ENCODE data around the gene UBE2Z. TPM values are rescaled to one million over a fixed set of nuclear protein-coding genes. Genes with fewer than 3 reads are reported as not detected.

UBE2Z gene
- total RNA-seq, 2 donors from 2014 or later, result 78.9 to 84.5 TPM

- Mint-ChIP-seq H3K4me1 (peaks cover 3% of the 10 kb centered on the region), H3K4me3 (no peak overlapping the region), H3K36me3 (ENCODE audit: low read depth) (no peaks in the 10 kb centered on the region), H3K27me3 (peaks cover 4% of the 10 kb centered on the region), H3K27ac (no peak overlapping the region)
- H3K9me3 ChIP-seq (ENCODE audit: control insufficient read depth, low read length, poor library complexity, severe bottlenecking), result no peaks in the 10 kb centered on the region
- DNase-seq, result no peak
- ATAC-seq, result no peak
These were observed 25.0 kb upstream of the UBE2Z start for GRCh38 chr17:48883171-48883570.

DNA sequence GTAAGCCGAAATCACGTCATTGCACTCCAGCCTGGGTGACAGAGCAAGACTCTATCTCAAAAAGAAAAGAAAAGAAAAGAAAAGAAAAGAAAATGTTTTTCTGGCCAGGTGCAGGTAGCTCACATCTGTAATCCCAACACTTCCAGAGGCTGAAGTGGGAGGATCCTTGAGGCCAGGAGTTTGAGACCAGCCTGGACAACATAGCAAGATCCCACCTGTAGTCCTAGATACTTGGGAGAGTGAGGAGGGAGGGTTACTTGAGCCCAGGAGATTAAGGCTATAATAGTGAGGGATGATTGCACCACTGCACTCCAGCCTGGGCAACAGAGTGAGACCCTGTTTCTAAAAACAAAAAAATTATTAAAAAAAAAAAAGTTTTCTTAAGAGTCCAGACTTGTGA is 18.1 kb upstream of the UBE2Z start:
- Mint-ChIP-seq H3K27ac (no peak overlapping the region), H3K36me3 (ENCODE audit: low read depth) (no peaks in the 10 kb centered on the region), H3K27me3 (no peaks in the 10 kb centered on the region), H3K4me3 (no peak overlapping the region), H3K4me1 (peaks cover 17% of the 10 kb centered on the region)
- H3K9me3 ChIP-seq (ENCODE audit: control insufficient read depth, low read length, poor library complexity, severe bottlenecking), result no peaks in the 10 kb centered on the region
- ATAC-seq (no peak), DNase-seq (no peak)

DNA sequence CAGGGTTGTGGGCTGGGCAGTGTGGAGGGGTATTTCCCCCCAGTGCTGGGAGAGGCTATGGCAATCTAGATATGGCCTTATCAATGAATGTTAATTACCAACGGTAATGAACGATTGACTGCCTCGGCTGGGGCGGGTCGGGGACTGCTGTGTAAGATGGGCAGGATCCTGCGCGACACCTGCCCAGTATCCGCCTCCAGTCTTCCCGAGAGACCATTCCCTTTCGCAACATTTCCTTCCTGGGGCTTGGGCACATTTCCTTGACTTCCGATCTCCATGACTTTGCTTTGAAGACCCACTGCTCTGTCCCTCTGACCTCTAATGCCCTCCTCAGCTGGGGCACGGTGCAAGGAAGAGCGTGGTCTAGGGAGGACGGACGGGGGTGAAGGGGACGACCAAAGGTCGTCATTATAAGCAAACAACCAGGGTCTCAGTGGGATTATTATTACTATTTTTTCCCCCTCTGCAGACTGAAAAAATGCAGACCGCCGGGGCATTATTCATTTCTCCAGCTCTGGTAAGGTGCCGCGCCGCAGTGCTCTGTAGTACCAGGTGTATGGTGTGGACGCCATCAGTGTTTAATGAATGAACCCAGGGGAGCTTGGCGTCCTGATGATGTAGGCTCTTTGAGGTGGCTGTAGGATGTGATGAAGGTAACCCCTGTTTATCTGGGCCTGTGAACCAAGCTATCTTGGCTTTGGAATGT is 15.1 kb upstream of the UBE2Z start:
- peaks cover 17% of the 10 kb centered on the region for H3K4me1 Mint-ChIP-seq
- H3K27ac Mint-ChIP-seq, result peak overlapping the region; percentile 98
- peak overlapping the region; percentile 96 for H3K4me3 Mint-ChIP-seq
- no peaks in the 10 kb centered on the region for H3K9me3 ChIP-seq (ENCODE audit: control insufficient read depth, low read length, poor library complexity, severe bottlenecking)
- H3K27me3 Mint-ChIP-seq, result no peaks in the 10 kb centered on the region
- DNase-seq (no peak), ATAC-seq (no peak)
- H3K36me3 Mint-ChIP-seq (ENCODE audit: low read depth), result no peaks in the 10 kb centered on the region

DNA sequence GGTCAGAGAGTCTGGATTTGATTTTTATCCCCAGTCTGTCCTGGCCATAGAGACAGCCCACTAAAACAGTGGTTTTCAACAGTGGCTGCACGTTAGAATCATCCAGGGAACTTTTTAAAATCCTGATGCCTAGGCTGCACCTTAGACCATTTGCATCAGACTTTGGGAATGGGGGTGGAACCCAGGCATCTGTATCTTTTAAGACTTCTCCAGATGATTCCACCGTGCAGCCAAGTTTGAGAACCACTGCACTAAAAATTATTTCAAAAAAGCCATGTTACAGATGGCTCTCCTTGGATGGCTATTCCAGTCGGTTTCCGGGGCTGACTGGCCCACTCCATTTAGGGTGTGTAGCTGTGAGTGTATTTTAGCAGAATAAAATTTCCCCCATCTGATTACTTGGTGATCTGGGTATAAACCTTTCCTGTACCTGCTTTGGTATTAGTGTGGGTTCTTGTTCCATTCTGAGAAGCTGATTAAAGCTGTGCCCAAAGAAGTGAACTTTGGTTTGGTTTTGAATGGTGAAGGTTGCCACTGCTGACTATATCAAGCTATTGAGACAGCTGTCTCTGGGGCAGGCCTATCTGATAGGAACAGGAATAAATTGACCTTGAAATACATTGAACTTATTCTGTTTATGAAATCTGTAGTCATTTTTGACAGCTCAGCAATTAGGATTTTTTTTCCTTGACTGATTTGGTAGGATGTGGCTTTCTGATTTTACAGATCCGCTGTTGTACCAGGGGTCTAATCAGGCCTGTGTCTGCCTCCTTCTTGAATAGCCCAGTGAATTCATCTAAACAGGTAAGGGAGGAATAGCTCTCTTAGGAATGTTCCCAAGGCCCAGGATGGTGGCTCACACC is 14.3 kb upstream of the UBE2Z start:
- H3K36me3 Mint-ChIP-seq (ENCODE audit: low read depth), result no peaks in the 10 kb centered on the region
- DNase-seq (no peak), ATAC-seq (no peak)
- peak overlapping the region; percentile 98 for H3K27ac Mint-ChIP-seq
- peak overlapping the region; percentile 96 for H3K4me3 Mint-ChIP-seq
- H3K27me3 Mint-ChIP-seq, result no peaks in the 10 kb centered on the region
- peaks cover 17% of the 10 kb centered on the region for H3K4me1 Mint-ChIP-seq
- no peaks in the 10 kb centered on the region for H3K9me3 ChIP-seq (ENCODE audit: control insufficient read depth, low read length, poor library complexity, severe bottlenecking)

GRCh38 chr17:48894886-48895285 is 13.3 kb upstream of the UBE2Z start:
- ATAC-seq (no peak), DNase-seq (no peak)
- Mint-ChIP-seq H3K4me3 (no peak overlapping the region), H3K27ac (no peak overlapping the region), H3K4me1 (peaks cover 17% of the 10 kb centered on the region), H3K36me3 (ENCODE audit: low read depth) (no peaks in the 10 kb centered on the region), H3K27me3 (no peaks in the 10 kb centered on the region)
- no peaks in the 10 kb centered on the region for H3K9me3 ChIP-seq (ENCODE audit: control insufficient read depth, low read length, poor library complexity, severe bottlenecking)

DNA sequence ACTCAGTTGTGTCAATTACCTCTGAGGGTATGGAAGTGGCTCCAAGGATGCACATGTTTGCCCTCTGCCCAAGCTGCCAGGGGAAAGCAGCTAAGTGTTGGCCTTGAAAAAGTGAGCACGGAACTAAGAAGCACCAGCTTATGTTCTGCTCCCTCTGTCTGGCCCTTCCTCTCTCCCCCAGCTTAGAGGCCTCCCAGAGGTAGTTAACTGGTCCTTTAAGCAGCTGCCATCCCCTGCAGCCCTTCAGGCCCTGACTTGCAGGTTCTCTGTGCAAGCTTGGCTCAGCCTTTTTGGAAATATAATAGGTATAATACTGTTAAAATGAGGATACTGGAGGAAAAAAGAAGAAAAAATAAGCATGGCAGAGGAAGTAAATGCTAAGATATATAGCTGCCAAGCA is 7.0 kb upstream of the UBE2Z start:
- H3K9me3 ChIP-seq (ENCODE audit: control insufficient read depth, low read length, poor library complexity, severe bottlenecking), result no peaks in the 10 kb centered on the region
- DNase-seq, result no peak
- no peak for ATAC-seq

DNA sequence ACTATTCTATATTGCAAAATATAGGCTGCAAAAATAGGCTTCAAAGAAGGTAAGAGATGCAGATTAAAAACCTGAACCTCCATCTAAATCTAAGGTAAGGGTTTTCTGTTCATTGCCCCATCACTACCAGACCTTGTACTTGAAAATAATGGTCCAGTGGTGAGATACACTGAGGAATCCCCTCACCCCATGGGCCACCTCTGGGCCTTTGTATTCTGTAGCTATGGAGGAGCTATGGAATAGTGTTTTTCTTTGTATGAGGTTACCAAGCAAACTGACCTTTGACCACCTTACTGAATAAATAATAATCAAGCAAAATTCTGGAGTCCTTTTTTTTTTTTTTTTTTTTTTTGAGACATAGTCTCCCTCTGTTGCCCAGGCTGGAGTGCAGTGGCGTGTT is 4.8 kb upstream of the UBE2Z start:
- no peaks in the 10 kb centered on the region for H3K9me3 ChIP-seq (ENCODE audit: control insufficient read depth, low read length, poor library complexity, severe bottlenecking)
- Mint-ChIP-seq H3K4me1 (peaks cover 5% of the 10 kb centered on the region), H3K27ac (no peak overlapping the region), H3K4me3 (no peak overlapping the region), H3K36me3 (ENCODE audit: low read depth) (no peaks in the 10 kb centered on the region), H3K27me3 (no peaks in the 10 kb centered on the region)
- DNase-seq, result no peak
- ATAC-seq, result no peak

More for the DNA sequence above, 7.0 kb upstream of the UBE2Z start:
- Mint-ChIP-seq H3K4me3 (no peak overlapping the region), H3K36me3 (ENCODE audit: low read depth) (no peaks in the 10 kb centered on the region), H3K27ac (no peak overlapping the region), H3K27me3 (no peaks in the 10 kb centered on the region), H3K4me1 (no peaks in the 10 kb centered on the region)

DNA sequence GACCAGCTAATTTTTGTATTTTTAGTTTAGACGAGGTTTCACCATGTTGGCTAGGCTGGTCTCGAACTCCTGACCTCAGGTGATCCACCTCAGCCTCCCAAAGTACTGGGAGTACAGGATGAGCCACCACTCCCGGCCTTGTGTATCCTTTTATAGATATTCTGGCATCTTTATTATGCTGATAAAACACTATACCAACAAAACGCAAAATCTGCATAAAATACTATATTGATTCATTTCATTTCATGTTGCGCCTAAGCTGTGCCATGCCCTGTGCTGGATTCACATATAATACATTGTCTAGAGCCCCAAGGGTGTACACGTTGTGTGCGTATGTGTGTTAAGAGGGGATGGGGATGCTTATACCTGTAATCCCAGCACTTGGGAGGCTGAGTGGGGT is 3.8 kb upstream of the UBE2Z start:
- H3K27ac Mint-ChIP-seq, result no peak overlapping the region
- no peaks in the 10 kb centered on the region for H3K36me3 Mint-ChIP-seq (ENCODE audit: low read depth)
- H3K27me3 Mint-ChIP-seq, result no peaks in the 10 kb centered on the region
- H3K4me3 Mint-ChIP-seq, result no peak overlapping the region
- no peaks in the 10 kb centered on the region for H3K9me3 ChIP-seq (ENCODE audit: control insufficient read depth, low read length, poor library complexity, severe bottlenecking)
- DNase-seq, result no peak
- H3K4me1 Mint-ChIP-seq, result peaks cover 9% of the 10 kb centered on the region
- ATAC-seq, result no peak

GRCh38 chr17:48905987-48906515 is 2.2 kb upstream of the UBE2Z start:
- Mint-ChIP-seq H3K36me3 (ENCODE audit: low read depth) (peaks cover 3% of the 10 kb centered on the region), H3K4me1 (peaks cover 26% of the 10 kb centered on the region), H3K27ac (no peak overlapping the region), H3K27me3 (no peaks in the 10 kb centered on the region), H3K4me3 (no peak overlapping the region)
- no peak for DNase-seq
- H3K9me3 ChIP-seq (ENCODE audit: control insufficient read depth, low read length, poor library complexity, severe bottlenecking), result no peaks in the 10 kb centered on the region
- no peak for ATAC-seq

GRCh38 chr17:48907713-48908046 is 527 bp upstream of the UBE2Z start:
- H3K9me3 ChIP-seq (ENCODE audit: control insufficient read depth, low read length, poor library complexity, severe bottlenecking), result no peaks in the 10 kb centered on the region
- H3K4me1 Mint-ChIP-seq, result peaks cover 40% of the 10 kb centered on the region
- H3K27ac Mint-ChIP-seq, result peak overlapping the region; percentile 97
- H3K4me3 Mint-ChIP-seq, result peak overlapping the region; percentile 99
- H3K36me3 Mint-ChIP-seq (ENCODE audit: low read depth), result peaks cover 3% of the 10 kb centered on the region
- no peak for DNase-seq
- no peak for ATAC-seq
- no peaks in the 10 kb centered on the region for H3K27me3 Mint-ChIP-seq

DNA sequence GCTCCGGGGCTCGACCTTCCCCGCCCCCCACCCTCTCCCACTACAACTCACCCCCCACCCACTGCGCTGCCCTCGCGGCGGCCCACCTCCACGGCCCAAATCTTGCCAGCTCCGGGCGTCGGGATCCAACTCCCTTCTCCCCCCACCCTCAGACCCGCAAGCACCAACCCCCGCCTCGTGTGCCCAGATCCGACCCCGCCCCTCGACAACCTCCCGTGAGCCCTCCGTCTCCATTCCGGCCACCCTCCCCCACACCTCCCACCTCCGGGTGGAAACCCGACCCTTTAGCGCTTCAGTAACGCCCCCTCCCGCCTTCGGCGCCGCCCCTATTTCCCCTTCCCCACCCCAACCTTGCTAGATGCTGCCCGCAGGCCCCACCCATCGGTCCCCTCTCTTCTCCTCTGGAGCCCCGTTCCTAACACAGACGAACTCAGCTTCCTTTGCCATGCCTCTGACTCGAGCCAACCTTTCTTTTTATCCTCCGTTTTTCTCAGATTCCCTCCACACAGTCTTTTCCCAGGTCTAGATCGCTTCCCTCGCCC is 717 bp downstream of the UBE2Z start:
- no peaks in the 10 kb centered on the region for H3K9me3 ChIP-seq (ENCODE audit: control insufficient read depth, low read length, poor library complexity, severe bottlenecking)
- Mint-ChIP-seq H3K27me3 (no peaks in the 10 kb centered on the region), H3K4me3 (peak overlapping the region; percentile 99), H3K27ac (peak overlapping the region; percentile 97), H3K4me1 (peaks cover 46% of the 10 kb centered on the region), H3K36me3 (ENCODE audit: low read depth) (peaks cover 5% of the 10 kb centered on the region)
- DNase-seq, result peak; percentile 50 to 84 (median 74)
- ATAC-seq, result peak; percentile 37

DNA sequence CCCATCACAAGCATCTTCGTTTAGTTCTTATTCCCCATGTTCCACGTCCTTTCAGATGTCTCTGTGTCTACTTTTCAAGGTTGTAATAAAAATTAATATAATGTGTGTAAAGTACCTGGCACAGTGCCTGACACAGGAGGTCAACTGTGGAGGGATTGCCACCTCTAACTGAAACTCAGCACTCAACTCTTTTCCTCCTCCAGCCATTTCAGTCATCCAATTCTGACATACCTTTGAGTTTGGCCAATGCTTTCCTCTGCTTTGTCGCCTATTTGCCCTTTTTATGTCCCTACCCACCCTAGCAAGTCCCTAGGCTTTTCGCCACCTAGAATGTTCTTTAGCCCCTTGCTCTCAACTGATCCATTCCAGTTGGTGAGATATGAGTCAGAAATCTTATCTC is 1.6 kb downstream of the UBE2Z start:
- peak overlapping the region; percentile 97 for H3K27ac Mint-ChIP-seq
- peaks cover 53% of the 10 kb centered on the region for H3K4me1 Mint-ChIP-seq
- H3K36me3 Mint-ChIP-seq (ENCODE audit: low read depth), result peaks cover 7% of the 10 kb centered on the region
- no peak for ATAC-seq
- no peaks in the 10 kb centered on the region for H3K27me3 Mint-ChIP-seq
- H3K9me3 ChIP-seq (ENCODE audit: control insufficient read depth, low read length, poor library complexity, severe bottlenecking), result no peaks in the 10 kb centered on the region
- peak overlapping the region; percentile 99 for H3K4me3 Mint-ChIP-seq
- no peak for DNase-seq

- H3K36me3 Mint-ChIP-seq (ENCODE audit: low read depth), result peaks cover 7% of the 10 kb centered on the region
- H3K27ac Mint-ChIP-seq, result peak overlapping the region; percentile 97
- peaks cover 56% of the 10 kb centered on the region for H3K4me1 Mint-ChIP-seq
- peak overlapping the region; percentile 99 for H3K4me3 Mint-ChIP-seq
- H3K9me3 ChIP-seq (ENCODE audit: control insufficient read depth, low read length, poor library complexity, severe bottlenecking), result no peaks in the 10 kb centered on the region
- no peaks in the 10 kb centered on the region for H3K27me3 Mint-ChIP-seq
- ATAC-seq, result no peak
- DNase-seq, result no peak
These were observed 2.2 kb downstream of the UBE2Z start for GRCh38 chr17:48910370-48910769.

Measured in T-helper 17 cell (primary cell).